Testis (tissue), 5 donors: ENCODE results near the gene SYNM. TPM values are rescaled to one million over a fixed set of nuclear protein-coding genes. Genes with fewer than 3 reads are reported as not detected.

Experiments
- DNase-seq: peaks from one replicate; pipeline ENCODE4 v3.0.0-alpha.2; 2019
- H3K27ac ChIP-seq, 2 donors: fragments of 200-600 bp; sonication (generic); one replicate each; pipeline ENCODE4 v1.5.1; 2019
- H3K27me3 ChIP-seq: fragments of 200-600 bp; sonication (generic); one replicate; pipeline ENCODE4 v1.5.1; 2019
- H3K36me3 ChIP-seq: fragments of 200-600 bp; sonication (generic); one replicate; pipeline ENCODE4 v1.5.1; 2017; ENCODE audit warnings: low read depth; ENCODE audit errors: missing control alignments
- H3K4me1 ChIP-seq: fragments of 200-600 bp; sonication (generic); one replicate; pipeline ENCODE4 v1.5.1; 2019
- H3K4me3 ChIP-seq, 2 donors: fragments of 200-600 bp; sonication (generic); one replicate each; pipeline ENCODE4 v1.5.1; 2017 to 2019
- H3K9me3 ChIP-seq: fragments of 200-600 bp; sonication (generic); one replicate; pipeline ENCODE4 v1.5.1; 2017
- POLR2A ChIP-seq: fragments of 450-650 bp; IDR thresholded peaks from one replicate; pipeline ENCODE4 v1.6.1; 2017; ENCODE audit warnings: antibody characterized with exemption, mild to moderate bottlenecking, moderate library complexity
- WGBS, 2 donors: methylation state at CpG; one replicate each; pipeline ENCODE4 v1.1.5; 2018; 5-methylcytosine and 5-hydroxymethylcytosine counted together
- intact Hi-C: fragments of 100-400 bp; cut with DNase I; formaldehyde crosslinking; loops from one replicate; pipeline ENCODE4 v1.15.1; 2023; ENCODE audit warnings: low total_unique reads
- long read RNA-seq, 2 donors: transcript quantifications; one replicate each; lab custom pipeline, GENCODE V29; 2026
- polyA plus RNA-seq: library from polyadenylated mRNA; stranded (reverse); fragments of 350-450 nt; fragmentation: Illumina TruSeq; extraction: RNeasy Lipid Tissue Mini Kit (QIAGEN cat#74804); gene quantifications from one replicate; pipeline ENCODE4 v1.2.3, GENCODE V29; 2014; ENCODE audit warnings: low read depth, low replicate concordance; ENCODE audit not compliant: insufficient read depth
- total RNA-seq, 2 donors: library from RNA; depleted of rRNA; stranded (reverse); fragments of >200 nt; gene quantifications; one replicate each; pipeline ENCODE4 v1.2.3, GENCODE V29; 2016
- TF ChIP-seq, protein P1 (sequence below), 3 experiments: fragments of 450-650 bp in 2 of 3; fragments of 200-600 bp in 1 of 3; sonication (generic) in 1 of 3; IDR thresholded peaks; one replicate each; pipeline ENCODE4 v1.5.1; 2016 to 2019; ENCODE audit warnings: antibody characterized with exemption in 3 of 3, mild to moderate bottlenecking in 2 of 3, moderate library complexity in 1 of 3

SYNM gene, protein sequence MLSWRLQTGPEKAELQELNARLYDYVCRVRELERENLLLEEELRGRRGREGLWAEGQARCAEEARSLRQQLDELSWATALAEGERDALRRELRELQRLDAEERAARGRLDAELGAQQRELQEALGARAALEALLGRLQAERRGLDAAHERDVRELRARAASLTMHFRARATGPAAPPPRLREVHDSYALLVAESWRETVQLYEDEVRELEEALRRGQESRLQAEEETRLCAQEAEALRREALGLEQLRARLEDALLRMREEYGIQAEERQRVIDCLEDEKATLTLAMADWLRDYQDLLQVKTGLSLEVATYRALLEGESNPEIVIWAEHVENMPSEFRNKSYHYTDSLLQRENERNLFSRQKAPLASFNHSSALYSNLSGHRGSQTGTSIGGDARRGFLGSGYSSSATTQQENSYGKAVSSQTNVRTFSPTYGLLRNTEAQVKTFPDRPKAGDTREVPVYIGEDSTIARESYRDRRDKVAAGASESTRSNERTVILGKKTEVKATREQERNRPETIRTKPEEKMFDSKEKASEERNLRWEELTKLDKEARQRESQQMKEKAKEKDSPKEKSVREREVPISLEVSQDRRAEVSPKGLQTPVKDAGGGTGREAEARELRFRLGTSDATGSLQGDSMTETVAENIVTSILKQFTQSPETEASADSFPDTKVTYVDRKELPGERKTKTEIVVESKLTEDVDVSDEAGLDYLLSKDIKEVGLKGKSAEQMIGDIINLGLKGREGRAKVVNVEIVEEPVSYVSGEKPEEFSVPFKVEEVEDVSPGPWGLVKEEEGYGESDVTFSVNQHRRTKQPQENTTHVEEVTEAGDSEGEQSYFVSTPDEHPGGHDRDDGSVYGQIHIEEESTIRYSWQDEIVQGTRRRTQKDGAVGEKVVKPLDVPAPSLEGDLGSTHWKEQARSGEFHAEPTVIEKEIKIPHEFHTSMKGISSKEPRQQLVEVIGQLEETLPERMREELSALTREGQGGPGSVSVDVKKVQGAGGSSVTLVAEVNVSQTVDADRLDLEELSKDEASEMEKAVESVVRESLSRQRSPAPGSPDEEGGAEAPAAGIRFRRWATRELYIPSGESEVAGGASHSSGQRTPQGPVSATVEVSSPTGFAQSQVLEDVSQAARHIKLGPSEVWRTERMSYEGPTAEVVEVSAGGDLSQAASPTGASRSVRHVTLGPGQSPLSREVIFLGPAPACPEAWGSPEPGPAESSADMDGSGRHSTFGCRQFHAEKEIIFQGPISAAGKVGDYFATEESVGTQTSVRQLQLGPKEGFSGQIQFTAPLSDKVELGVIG (N-terminal part only)
- total RNA-seq (10 to 100 TPM in 1 of 2 donors, 1 to 10 TPM in 1; 10.0 to 11.1 TPM), polyA plus RNA-seq (17.9 TPM)
- long read RNA-seq, donor 1, full-length matches to known transcripts = 2 of 2 reads
- long read RNA-seq, donor 1, partial matches to known transcripts = 0 of 2 reads
- long read RNA-seq, donor 1, other reads (novel, unspliced or antisense) = 0 of 2 reads
- long read RNA-seq, donor 2, full-length matches to known transcripts = 1 of 1 reads
- long read RNA-seq, donor 2, partial matches to known transcripts = 0 of 1 reads
- long read RNA-seq, donor 2, other reads (novel, unspliced or antisense) = 0 of 1 reads

DNA sequence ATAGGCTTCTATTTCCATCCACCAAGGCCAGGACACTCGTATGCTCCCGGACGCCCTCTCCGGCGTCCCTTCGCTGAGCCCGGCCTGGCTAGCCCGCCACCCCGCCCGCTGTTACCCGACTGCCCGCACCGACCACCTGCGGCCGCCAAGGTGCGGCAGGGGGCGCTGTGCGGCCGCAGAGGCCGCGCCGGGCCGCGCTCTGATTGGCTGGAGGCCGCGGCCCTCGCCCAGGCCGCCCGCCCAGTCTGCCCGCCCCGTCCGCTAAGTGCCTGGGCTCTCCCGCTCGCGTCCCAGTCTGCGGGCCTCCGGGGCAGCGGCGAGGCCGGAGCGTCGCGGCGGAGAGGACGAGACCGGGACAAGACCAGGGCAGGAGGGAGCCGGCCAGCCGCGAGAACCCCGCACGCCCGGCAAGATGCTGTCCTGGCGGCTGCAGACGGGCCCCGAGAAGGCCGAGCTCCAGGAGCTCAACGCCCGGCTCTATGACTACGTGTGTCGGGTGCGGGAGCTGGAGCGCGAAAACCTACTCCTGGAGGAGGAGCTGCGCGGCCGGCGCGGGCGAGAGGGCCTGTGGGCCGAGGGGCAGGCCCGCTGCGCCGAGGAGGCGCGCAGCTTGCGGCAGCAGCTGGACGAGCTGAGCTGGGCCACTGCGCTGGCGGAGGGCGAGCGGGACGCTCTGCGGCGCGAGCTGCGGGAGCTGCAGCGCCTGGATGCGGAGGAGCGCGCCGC lies at the start of gene SYNM:
Gene SYNM, plus strand, starts transcription at position 293 of the 726 bp plus-strand sequence. Its CDS starts 120 bp downstream, at position 413.
- H3K4me1 ChIP-seq = peaks cover 7% of the 10 kb centered on the region
- TF ChIP-seq POLR2A = no peak
- TF ChIP-seq, protein P1, sequence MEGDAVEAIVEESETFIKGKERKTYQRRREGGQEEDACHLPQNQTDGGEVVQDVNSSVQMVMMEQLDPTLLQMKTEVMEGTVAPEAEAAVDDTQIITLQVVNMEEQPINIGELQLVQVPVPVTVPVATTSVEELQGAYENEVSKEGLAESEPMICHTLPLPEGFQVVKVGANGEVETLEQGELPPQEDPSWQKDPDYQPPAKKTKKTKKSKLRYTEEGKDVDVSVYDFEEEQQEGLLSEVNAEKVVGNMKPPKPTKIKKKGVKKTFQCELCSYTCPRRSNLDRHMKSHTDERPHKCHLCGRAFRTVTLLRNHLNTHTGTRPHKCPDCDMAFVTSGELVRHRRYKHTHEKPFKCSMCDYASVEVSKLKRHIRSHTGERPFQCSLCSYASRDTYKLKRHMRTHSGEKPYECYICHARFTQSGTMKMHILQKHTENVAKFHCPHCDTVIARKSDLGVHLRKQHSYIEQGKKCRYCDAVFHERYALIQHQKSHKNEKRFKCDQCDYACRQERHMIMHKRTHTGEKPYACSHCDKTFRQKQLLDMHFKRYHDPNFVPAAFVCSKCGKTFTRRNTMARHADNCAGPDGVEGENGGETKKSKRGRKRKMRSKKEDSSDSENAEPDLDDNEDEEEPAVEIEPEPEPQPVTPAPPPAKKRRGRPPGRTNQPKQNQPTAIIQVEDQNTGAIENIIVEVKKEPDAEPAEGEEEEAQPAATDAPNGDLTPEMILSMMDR (IDR thresholded peaks at IDR 0.05) = peak; percentile 84 to 92 (median 87)
- H3K4me3 ChIP-seq = peak within 1 kb of the TSS; percentile 56 to 65
- no peaks in the 10 kb centered on the region for H3K36me3 ChIP-seq
- H3K27me3 ChIP-seq = no peaks in the 10 kb centered on the region
- intact Hi-C loops = loop anchor here (5.0 kb wide), 1 partner anchor 102 kb away; no protein-coding TSS in a partner anchor
- peak; percentile 78 for DNase-seq
- no peaks in the 10 kb centered on the region for H3K9me3 ChIP-seq
- peak within 1 kb of the TSS; percentile 66 to 70 for H3K27ac ChIP-seq
- WGBS, 2 donors = 1% methylated on average over 19 to 76 of the region's 91 CpGs

DNA sequence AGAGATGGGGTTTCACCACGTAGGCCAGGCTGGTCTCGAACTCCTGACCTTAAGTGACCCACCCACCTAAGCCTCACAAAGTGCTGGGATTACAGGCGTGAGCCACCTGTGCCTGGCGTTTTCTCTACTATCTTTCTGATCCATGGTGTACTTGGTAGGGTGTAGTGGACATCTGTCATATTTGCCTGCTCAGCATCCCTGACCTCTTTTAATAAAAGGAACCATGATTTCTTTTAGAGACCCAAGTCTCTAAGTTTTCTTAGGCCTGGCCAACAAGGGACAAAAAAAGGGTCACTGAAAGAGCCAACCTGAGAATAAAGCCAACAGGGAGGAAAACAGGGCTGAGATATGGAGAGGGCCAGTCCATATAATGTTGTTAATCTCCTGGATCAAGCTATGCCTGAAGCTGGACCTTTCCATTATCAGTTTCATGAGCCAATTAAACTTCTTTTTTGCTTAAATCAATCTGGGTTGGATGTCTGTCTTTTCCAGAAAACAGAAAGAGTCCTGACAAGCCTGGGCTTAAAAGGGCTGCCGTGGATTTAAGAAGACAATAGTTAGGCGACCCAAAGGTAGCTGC lies 49.2 kb upstream of the SYNM start:
- H3K36me3 ChIP-seq = no peaks in the 10 kb centered on the region
- H3K9me3 ChIP-seq = no peaks in the 10 kb centered on the region
- 83 to 89% methylated on average over 6 of the region's 6 CpGs for WGBS, 2 donors
- no peak overlapping the region for H3K27ac ChIP-seq
- H3K4me3 ChIP-seq = no peak overlapping the region
- peaks cover 6% of the 10 kb centered on the region for H3K4me1 ChIP-seq
- intact Hi-C loops = loop anchor here (5.0 kb wide), 1 partner anchor 408 kb away; the partner anchor contains the start of gene IGF1R
- TF ChIP-seq POLR2A = no peak
- TF ChIP-seq, protein P1 (IDR thresholded peaks at IDR 0.05) = no peak
- no peak for DNase-seq
- H3K27me3 ChIP-seq = no peaks in the 10 kb centered on the region

DNA sequence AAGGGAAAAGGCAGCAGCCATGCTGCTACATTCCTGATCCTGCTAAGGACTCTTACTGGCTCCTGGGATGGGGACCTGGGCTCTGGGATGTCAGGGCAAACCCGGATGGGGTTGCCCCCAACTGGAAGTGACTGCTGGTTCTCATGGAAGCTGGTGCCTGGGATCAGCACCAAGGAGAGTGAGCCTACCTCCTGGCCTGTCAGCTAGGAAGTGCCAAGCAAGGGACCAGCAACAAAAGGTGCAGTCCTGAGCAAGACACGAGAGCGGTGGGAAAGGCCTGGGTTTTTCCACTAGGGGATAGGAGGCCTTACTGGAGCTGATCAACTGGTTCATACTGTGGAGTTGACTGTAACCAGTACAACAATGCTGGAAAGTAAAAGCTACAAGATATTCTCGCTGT lies 47.9 kb upstream of the SYNM start:
- WGBS, 2 donors = 57 to 67% methylated on average over 4 of the region's 4 CpGs
- intact Hi-C loops = loop anchor here (5.0 kb wide), 1 partner anchor 410 kb away; the partner anchor contains the start of gene IGF1R
- no peaks in the 10 kb centered on the region for H3K27me3 ChIP-seq
- no peaks in the 10 kb centered on the region for H3K9me3 ChIP-seq
- TF ChIP-seq, protein P1 (IDR thresholded peaks at IDR 0.05) = no peak
- TF ChIP-seq POLR2A = no peak
- H3K36me3 ChIP-seq = no peaks in the 10 kb centered on the region
- peaks cover 6% of the 10 kb centered on the region for H3K4me1 ChIP-seq
- H3K4me3 ChIP-seq = no peak overlapping the region
- H3K27ac ChIP-seq = peak overlapping the region in 1 of 2 donors; percentile 70
- peak; percentile 30 for DNase-seq
